SK-N-SH (cell line): Measurements from ENCODE around the gene CDC37. TPM values are rescaled to one million over a fixed set of nuclear protein-coding genes. Genes with fewer than 3 reads are reported as not detected.

ENCODE experiments used
- CTCF ChIA-PET: fragments of 300-600, 350-600 bp; formaldehyde crosslinking; extraction: SDS; loops from one replicate; lab custom pipeline; 2021; lab: Yijun Ruan, JAX
- POLR2A ChIA-PET: fragments of 350-600 bp; sonication (Branson Sonifier 250); formaldehyde crosslinking; extraction: SDS; loops from one replicate; lab custom pipeline; 2020; ENCODE audit warnings: antibody characterized with exemption, inconsistent platforms; lab: Yijun Ruan, JAX
- DNase-seq: peaks from one replicate; pipeline ENCODE4 v3.0.0; 2012
- H2AFZ ChIP-seq: fragments of 200-600 bp; sonication (generic); 2 replicates; pipeline ENCODE4 v1.8.1; 2016; ENCODE audit warnings: antibody characterized with exemption, mild to moderate bottlenecking, low read depth
- H3F3A ChIP-seq: fragments of 200-600 bp; sonication (generic); replicated peaks from 2 replicates; pipeline ENCODE3; 2016; ENCODE audit warnings: antibody characterized with exemption, mild to moderate bottlenecking; ENCODE audit not compliant: insufficient read depth
- H3K27ac ChIP-seq, 2 experiments: fragments of 200-500 bp in 1 of 2; fragments of 200-600 bp in 1 of 2; sonication (Bioruptor generic) in 1 of 2; sonication (generic), shearing (Covaris generic) in 1 of 2; 2 replicates each; pipeline versions ENCODE4 v1.5.1 to v1.6.1; 2014 to 2016; ENCODE audit warnings: low read depth in 2 of 2, inconsistent platforms in 1 of 2, low read length in 1 of 2, mild to moderate bottlenecking in 1 of 2, mixed read lengths in 1 of 2
- H3K27me3 ChIP-seq: fragments of 200-600 bp; sonication (generic), shearing (Covaris generic); 2 replicates; pipeline ENCODE4 v1.6.1; 2016; ENCODE audit warnings: mixed run types; ENCODE audit not compliant: insufficient read depth
- H3K36me3 ChIP-seq, 2 experiments: fragments of 200-500 bp in 1 of 2; fragments of 200-600 bp in 1 of 2; sonication (Bioruptor generic) in 1 of 2; sonication (generic) in 1 of 2; replicated peaks in 1 of 2; 2 replicates each; pipeline versions ENCODE3 to v1.5.1; 2014 to 2016; ENCODE audit warnings: low read length in 1 of 2, mild to moderate bottlenecking in 1 of 2; ENCODE audit not compliant: insufficient read depth in 2 of 2, control insufficient read depth in 1 of 2
- H3K4me1 ChIP-seq, 2 experiments: fragments of 200-500 bp in 1 of 2; fragments of 200-600 bp in 1 of 2; sonication (Bioruptor generic) in 1 of 2; sonication (generic), shearing (Covaris generic) in 1 of 2; 2 replicates each; pipeline versions ENCODE4 v1.5.1 to v1.6.1; 2014 to 2016; ENCODE audit warnings: low read depth in 1 of 2, low read length in 1 of 2, mixed run types in 1 of 2; ENCODE audit not compliant: insufficient read depth in 2 of 2, control insufficient read depth in 1 of 2
- H3K4me2 ChIP-seq: fragments of 200-600 bp; sonication (generic), shearing (Covaris generic); 2 replicates; pipeline ENCODE4 v1.6.1; 2017; ENCODE audit warnings: mixed run types
- H3K4me3 ChIP-seq, 2 experiments: fragments of 200-500 bp in 1 of 2; fragments of 200-600 bp in 1 of 2; sonication (Bioruptor generic) in 1 of 2; sonication (generic), shearing (Covaris generic) in 1 of 2; 2 replicates each; pipeline versions ENCODE4 v1.5.1 to v1.8.1; 2014 to 2016; ENCODE audit warnings: low read depth in 2 of 2, inconsistent platforms in 1 of 2, low read length in 1 of 2, mild to moderate bottlenecking in 1 of 2, mixed read lengths in 1 of 2, moderate library complexity in 1 of 2
- H3K79me2 ChIP-seq: fragments of 200-600 bp; sonication (generic); 2 replicates; pipeline ENCODE4 v1.8.1; 2017; ENCODE audit warnings: mild to moderate bottlenecking; ENCODE audit not compliant: insufficient read depth
- H3K9ac ChIP-seq: fragments of 200-600 bp; sonication (generic); 2 replicates; pipeline ENCODE4 v1.6.1; 2017; ENCODE audit warnings: mixed run types
- H3K9me2 ChIP-seq: fragments of 200-600 bp; sonication (generic); 2 replicates; pipeline ENCODE4 v1.6.1; 2017; ENCODE audit warnings: mixed run types
- H3K9me3 ChIP-seq: fragments of 200-600 bp; sonication (generic); 2 replicates; pipeline ENCODE4 v1.6.1; 2017; ENCODE audit warnings: mixed run types, mild to moderate bottlenecking, moderate library complexity
- H4K20me1 ChIP-seq: fragments of 200-600 bp; sonication (generic); 2 replicates; pipeline ENCODE4 v1.6.1; 2017; ENCODE audit warnings: mild to moderate bottlenecking, mixed run types; ENCODE audit not compliant: insufficient read depth
- EZH2phosphoT487 ChIP-seq: fragments of 200-600 bp; sonication (generic); IDR thresholded peaks from 2 replicates; pipeline ENCODE4 v1.6.1; 2017; ENCODE audit warnings: low read depth, mixed run types, mild to moderate bottlenecking, antibody characterized with exemption, moderate library complexity, borderline replicate concordance
- FOSL2 ChIP-seq: IDR thresholded peaks from 2 replicates; pipeline ENCODE4 v1.4.0; 2012; ENCODE audit warnings: low read depth, mild to moderate bottlenecking, moderate library complexity, borderline replicate concordance
- FOXM1 ChIP-seq: IDR thresholded peaks from 2 replicates; pipeline ENCODE4 v1.4.0; 2012; ENCODE audit warnings: low read depth, mild to moderate bottlenecking
- GABPA ChIP-seq: IDR thresholded peaks from 2 replicates; pipeline ENCODE4 v1.4.0; 2012; ENCODE audit warnings: low read depth, mild to moderate bottlenecking
- GATA2 ChIP-seq: sonication (generic); formaldehyde crosslinking; IDR thresholded peaks from 2 replicates; pipeline ENCODE4 v1.5.0; 2020; ENCODE audit warnings: mild to moderate bottlenecking, missing genetic modification reagents
- NFIC ChIP-seq: IDR thresholded peaks from 2 replicates; pipeline ENCODE4 v1.4.0; 2012; ENCODE audit warnings: borderline replicate concordance
- RAD21 ChIP-seq: IDR thresholded peaks from 2 replicates; pipeline ENCODE4 v1.6.1; 2012; ENCODE audit warnings: mild to moderate bottlenecking, low read length
- RFX5 ChIP-seq: IDR thresholded peaks from 2 replicates; pipeline ENCODE4 v1.6.1; 2012; ENCODE audit warnings: mild to moderate bottlenecking, improper control_type of control experiment, low read length
- SIN3A ChIP-seq: IDR thresholded peaks from 2 replicates; pipeline ENCODE4 v1.6.1; 2012; ENCODE audit warnings: low read depth, mild to moderate bottlenecking, low read length, moderate library complexity, borderline replicate concordance
- TAF1 ChIP-seq: IDR thresholded peaks from 2 replicates; pipeline ENCODE4 v1.6.1; 2012; ENCODE audit warnings: low read depth, mild to moderate bottlenecking, low read length, moderate library complexity, borderline replicate concordance
- TEAD4 ChIP-seq: IDR thresholded peaks from 2 replicates; pipeline ENCODE4 v1.4.0; 2012; ENCODE audit warnings: mild to moderate bottlenecking, borderline replicate concordance; ENCODE audit not compliant: insufficient read depth
- USF1 ChIP-seq: IDR thresholded peaks from 2 replicates; pipeline ENCODE4 v1.4.0; 2012; ENCODE audit warnings: low read depth, borderline replicate concordance
- WGBS: methylation state at CpG from one replicate; pipeline ENCODE4 v1.1.6; 2017; ENCODE audit warnings: low lambda C conversion rate; 5-methylcytosine and 5-hydroxymethylcytosine counted together
- polyA plus RNA-seq, 3 experiments: library from polyadenylated mRNA; depleted of rRNA; stranded (reverse); fragments of >200 nt; gene quantifications; 2 replicates each; pipeline ENCODE4 v1.2.3, GENCODE V29; 2012
- TF ChIP-seq, protein P1 (sequence below): fragments of 150-350 bp; IDR thresholded peaks from 2 replicates; pipeline ENCODE4 v1.6.1; 2016; ENCODE audit warnings: mild to moderate bottlenecking, low read depth, low read length

CDC37 gene
- polyA plus RNA-seq, 1 of the 3 experiments (the other 2 are of a cell fraction) = 1,026 TPM

DNA sequence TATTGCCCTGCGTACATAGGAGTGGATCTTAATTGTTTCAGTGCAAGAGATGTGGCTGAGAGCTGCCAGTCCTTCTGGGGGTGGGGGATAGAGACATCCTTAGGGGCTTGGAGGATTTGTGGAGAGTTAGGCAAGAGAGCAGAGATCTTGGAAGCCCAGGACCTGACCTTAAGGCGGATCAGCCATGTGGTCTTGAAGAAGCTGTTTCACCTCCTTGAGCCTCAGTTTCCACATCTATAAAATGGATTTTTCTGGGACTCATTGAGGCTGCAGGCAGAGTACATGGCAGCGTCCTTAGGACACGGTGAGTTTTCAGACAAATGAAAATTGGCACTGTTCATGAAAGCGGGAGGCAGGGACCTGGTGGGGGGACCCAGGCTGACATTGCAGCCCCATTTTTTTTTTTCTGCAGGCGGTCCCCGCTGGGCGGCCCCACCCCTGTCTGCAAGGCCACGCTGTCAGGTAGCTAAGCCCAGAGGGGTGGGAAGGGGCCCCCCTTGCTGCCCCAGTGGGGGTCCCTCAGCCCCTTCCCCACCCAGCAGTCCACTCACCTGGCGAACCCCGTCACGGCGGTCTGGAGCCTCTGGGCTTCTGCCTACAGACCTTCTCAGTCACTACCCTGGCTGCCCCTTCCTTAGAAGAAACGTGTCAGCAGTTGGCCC, 47.0 kb upstream of the CDC37 start:
- CTCF ChIA-PET = interaction anchor here (0.8 to 1.9 kb wide), 4 partner anchors 13 to 62 kb away, joined by 3 to 7 read pairs (median 4); no protein-coding TSS in a partner anchor
- no peaks in the 10 kb centered on the region for H3K36me3 ChIP-seq
- no peak overlapping the region for H3K27ac ChIP-seq
- WGBS = 87% methylated on average over 5 of the region's 14 CpGs
- no peaks in the 10 kb centered on the region for H3K79me2 ChIP-seq
- no peak overlapping the region for H2AFZ ChIP-seq
- H3F3A ChIP-seq = no peaks in the 10 kb centered on the region
- no peak overlapping the region for H3K9ac ChIP-seq
- peaks cover 0 to 12% of the 10 kb centered on the region in 2 experiments; a peak in 1 of 4 replicates for H3K4me1 ChIP-seq
- DNase-seq = peak; percentile 14
- no peak overlapping the region for H3K4me2 ChIP-seq
- no peaks in the 10 kb centered on the region for H3K27me3 ChIP-seq
- no peaks in the 10 kb centered on the region for H3K9me2 ChIP-seq
- H3K4me3 ChIP-seq = no peak overlapping the region
- POLR2A ChIA-PET = no interaction called here
- H3K9me3 ChIP-seq = no peaks in the 10 kb centered on the region
- no peaks in the 10 kb centered on the region for H4K20me1 ChIP-seq
- no peak for TF ChIP-seq GATA2
- TF ChIP-seq NFIC = no peak
- TF ChIP-seq TEAD4 = no peak
- TF ChIP-seq GABPA = no peak
- no peak for TF ChIP-seq RFX5
- no peak for TF ChIP-seq SIN3A
- no peak for TF ChIP-seq RAD21
- TF ChIP-seq, protein P1, sequence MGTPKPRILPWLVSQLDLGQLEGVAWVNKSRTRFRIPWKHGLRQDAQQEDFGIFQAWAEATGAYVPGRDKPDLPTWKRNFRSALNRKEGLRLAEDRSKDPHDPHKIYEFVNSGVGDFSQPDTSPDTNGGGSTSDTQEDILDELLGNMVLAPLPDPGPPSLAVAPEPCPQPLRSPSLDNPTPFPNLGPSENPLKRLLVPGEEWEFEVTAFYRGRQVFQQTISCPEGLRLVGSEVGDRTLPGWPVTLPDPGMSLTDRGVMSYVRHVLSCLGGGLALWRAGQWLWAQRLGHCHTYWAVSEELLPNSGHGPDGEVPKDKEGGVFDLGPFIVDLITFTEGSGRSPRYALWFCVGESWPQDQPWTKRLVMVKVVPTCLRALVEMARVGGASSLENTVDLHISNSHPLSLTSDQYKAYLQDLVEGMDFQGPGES = no peak
- TF ChIP-seq EZH2phosphoT487 = no peak
- TF ChIP-seq FOXM1 = no peak

GRCh38 chr19:10449037-10449436, 45.7 kb upstream of the CDC37 start:
- Histone ChIP-seq H3K27me3 (no peaks in the 10 kb centered on the region), H3K9me3 (no peaks in the 10 kb centered on the region), H3K4me1 (peaks cover 0 to 6% of the 10 kb centered on the region in 2 experiments; a peak in 1 of 4 replicates), H3K4me3 (no peak overlapping the region), H3F3A (no peaks in the 10 kb centered on the region), H3K27ac (no peak overlapping the region), H2AFZ (no peak overlapping the region), H3K9me2 (no peaks in the 10 kb centered on the region), H3K36me3 (no peaks in the 10 kb centered on the region), H3K79me2 (no peaks in the 10 kb centered on the region), H3K9ac (no peak overlapping the region), H3K4me2 (no peak overlapping the region)
- CTCF ChIA-PET = interaction anchor here (0.9 to 1.2 kb wide), 2 partner anchors 25 to 31 kb away, joined by 3 read pairs; no protein-coding TSS in a partner anchor
- POLR2A ChIA-PET = no interaction called here
- DNase-seq = peak; percentile 8
- TF ChIP-seq USF1 = no peak
- TF ChIP-seq TAF1 = no peak
- no peak for TF ChIP-seq FOSL2
- TF ChIP-seq, all 33 proteins: peak for 0
- 85% methylated on average over 6 of the region's 7 CpGs for WGBS
- no peaks in the 10 kb centered on the region for H4K20me1 ChIP-seq
